ENCODE data around the gene RHOV.

The RHOV gene

GRCh38 chr15:40879609-40880008 lies 5.6 kb upstream of the RHOV start:
- DNase-seq (ENCODE audit: extremely low read depth, low read depth), result no peak
- TF ChIP-seq, protein P1, sequence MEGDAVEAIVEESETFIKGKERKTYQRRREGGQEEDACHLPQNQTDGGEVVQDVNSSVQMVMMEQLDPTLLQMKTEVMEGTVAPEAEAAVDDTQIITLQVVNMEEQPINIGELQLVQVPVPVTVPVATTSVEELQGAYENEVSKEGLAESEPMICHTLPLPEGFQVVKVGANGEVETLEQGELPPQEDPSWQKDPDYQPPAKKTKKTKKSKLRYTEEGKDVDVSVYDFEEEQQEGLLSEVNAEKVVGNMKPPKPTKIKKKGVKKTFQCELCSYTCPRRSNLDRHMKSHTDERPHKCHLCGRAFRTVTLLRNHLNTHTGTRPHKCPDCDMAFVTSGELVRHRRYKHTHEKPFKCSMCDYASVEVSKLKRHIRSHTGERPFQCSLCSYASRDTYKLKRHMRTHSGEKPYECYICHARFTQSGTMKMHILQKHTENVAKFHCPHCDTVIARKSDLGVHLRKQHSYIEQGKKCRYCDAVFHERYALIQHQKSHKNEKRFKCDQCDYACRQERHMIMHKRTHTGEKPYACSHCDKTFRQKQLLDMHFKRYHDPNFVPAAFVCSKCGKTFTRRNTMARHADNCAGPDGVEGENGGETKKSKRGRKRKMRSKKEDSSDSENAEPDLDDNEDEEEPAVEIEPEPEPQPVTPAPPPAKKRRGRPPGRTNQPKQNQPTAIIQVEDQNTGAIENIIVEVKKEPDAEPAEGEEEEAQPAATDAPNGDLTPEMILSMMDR (IDR thresholded peaks at IDR 0.05; ENCODE audit: low read depth, low read length), result no peak

- DNase-seq (ENCODE audit: extremely low read depth, low read depth), result no peak
These were observed 4.8 kb upstream of the RHOV start for GRCh38 chr15:40878785-40879184.

GRCh38 chr15:40877694-40878093 lies 3.7 kb upstream of the RHOV start:
- TF ChIP-seq, protein P1 (IDR thresholded peaks at IDR 0.05; ENCODE audit: low read depth, low read length), result no peak
- DNase-seq (ENCODE audit: extremely low read depth, low read depth), result no peak

More at GRCh38 chr15:40878785-40879184, 4.8 kb upstream of the RHOV start:
- TF ChIP-seq, protein P1 (IDR thresholded peaks at IDR 0.05; ENCODE audit: low read depth, low read length), result no peak

- TF ChIP-seq, protein P1 (IDR thresholded peaks at IDR 0.05; ENCODE audit: low read depth, low read length), result no peak
- DNase-seq (ENCODE audit: extremely low read depth, low read depth), result no peak
These were observed 2.1 kb upstream of the RHOV start for GRCh38 chr15:40875991-40876730.

DNA sequence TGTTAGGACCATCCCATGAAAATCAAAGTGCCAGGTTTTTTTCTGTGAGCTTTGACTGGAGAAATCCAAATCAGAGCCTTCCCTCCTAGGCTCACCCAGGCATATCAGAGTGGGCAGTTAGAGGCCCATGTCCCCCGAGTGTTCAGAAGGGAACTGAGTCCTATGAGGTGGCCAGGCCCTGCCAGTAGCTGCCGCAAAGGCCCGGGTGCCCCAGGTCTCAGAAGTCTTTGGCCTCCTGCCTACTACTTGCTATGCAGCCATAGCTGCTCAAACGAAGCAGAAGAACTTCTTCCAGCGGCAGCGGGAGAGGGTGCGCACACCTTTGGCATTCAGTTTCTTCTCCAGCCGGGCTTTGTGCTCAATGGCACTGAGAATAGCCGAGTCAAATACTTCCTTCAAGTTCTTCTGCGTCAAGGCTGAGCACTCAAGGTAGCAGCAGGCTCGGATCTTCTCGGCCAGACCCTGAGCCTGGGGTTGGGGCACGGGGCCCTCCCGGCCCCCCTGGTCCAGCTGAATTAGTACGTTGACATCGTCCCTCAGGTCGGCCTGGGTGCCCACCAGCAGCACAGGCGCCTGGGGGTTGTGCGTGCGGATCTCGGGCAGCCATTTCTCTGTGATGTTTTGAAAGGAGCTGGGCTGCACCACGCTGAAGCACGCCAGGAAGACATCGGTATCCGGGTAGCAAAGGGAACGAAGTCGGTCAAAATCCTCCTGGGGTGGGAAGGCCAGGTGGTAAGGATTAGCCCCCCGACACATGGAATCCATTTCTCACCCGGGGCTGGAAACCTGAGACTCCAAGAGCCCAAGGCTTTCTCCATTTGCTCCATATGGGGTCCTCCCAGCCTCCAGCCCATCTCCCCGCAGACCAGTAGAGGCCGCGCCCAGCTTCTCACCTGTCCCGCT lies 992 bp downstream of the RHOV start:
- TF ChIP-seq, protein P1 (IDR thresholded peaks at IDR 0.05; ENCODE audit: low read depth, low read length), result no peak

GRCh38 chr15:40871749-40872617 lies 2.1 kb downstream of the RHOV start:
- DNase-seq (ENCODE audit: extremely low read depth, low read depth), result no peak
- TF ChIP-seq, protein P1 (IDR thresholded peaks at IDR 0.05; ENCODE audit: low read depth, low read length), result no peak

More for the DNA sequence above, 992 bp downstream of the RHOV start:
- no peak for DNase-seq (ENCODE audit: extremely low read depth, low read depth)

Data from AG09319 (cell line).